Ishikawa (cell line): ENCODE measurements around the gene NT5C2.

Source experiments
- FOXM1 ChIP-seq: IDR thresholded peaks from 2 replicates; pipeline ENCODE4 v1.6.1; 2012; ENCODE audit warnings: low read depth, borderline replicate concordance
- NFIC ChIP-seq: IDR thresholded peaks from 2 replicates; pipeline ENCODE4 v1.6.1; 2012
- RAD21 ChIP-seq: IDR thresholded peaks from 2 replicates; pipeline ENCODE4 v1.6.1; 2012; ENCODE audit warnings: low read depth

DNA sequence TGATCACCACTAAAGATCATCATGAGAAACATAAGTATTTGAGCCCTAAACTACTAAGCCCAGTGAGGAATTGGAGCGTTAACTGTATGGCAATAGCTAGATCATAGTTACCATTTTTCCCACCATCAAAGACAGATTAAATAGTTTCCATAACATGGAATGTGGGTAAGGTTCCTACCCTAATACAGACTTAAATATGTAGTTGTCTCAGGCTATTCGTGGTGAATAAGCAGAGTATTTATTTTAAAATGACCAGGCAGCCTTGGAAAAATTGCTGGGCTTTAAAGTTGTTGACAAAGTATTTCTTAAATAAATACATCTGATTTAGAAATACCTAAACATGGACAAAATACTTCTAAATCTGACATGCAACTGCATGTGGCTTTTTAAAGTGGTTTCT, 106.8 kb downstream of the NT5C2 start:
- TF ChIP-seq NFIC (no peak), FOXM1 (no peak), RAD21 (no peak)
